NCI-H187 (cell line): Measurements from ENCODE around the gene ZNF597.
A peak's percentile ranks its signal among the peaks of the same experiment; 100 is the strongest.

Experiments
- DNase-seq, 2 experiments: peaks; one replicate each; lab custom pipeline; 2025; lab: John Stamatoyannopoulos, UW

ZNF597 gene, protein sequence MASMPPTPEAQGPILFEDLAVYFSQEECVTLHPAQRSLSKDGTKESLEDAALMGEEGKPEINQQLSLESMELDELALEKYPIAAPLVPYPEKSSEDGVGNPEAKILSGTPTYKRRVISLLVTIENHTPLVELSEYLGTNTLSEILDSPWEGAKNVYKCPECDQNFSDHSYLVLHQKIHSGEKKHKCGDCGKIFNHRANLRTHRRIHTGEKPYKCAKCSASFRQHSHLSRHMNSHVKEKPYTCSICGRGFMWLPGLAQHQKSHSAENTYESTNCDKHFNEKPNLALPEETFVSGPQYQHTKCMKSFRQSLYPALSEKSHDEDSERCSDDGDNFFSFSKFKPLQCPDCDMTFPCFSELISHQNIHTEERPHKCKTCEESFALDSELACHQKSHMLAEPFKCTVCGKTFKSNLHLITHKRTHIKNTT

DNA sequence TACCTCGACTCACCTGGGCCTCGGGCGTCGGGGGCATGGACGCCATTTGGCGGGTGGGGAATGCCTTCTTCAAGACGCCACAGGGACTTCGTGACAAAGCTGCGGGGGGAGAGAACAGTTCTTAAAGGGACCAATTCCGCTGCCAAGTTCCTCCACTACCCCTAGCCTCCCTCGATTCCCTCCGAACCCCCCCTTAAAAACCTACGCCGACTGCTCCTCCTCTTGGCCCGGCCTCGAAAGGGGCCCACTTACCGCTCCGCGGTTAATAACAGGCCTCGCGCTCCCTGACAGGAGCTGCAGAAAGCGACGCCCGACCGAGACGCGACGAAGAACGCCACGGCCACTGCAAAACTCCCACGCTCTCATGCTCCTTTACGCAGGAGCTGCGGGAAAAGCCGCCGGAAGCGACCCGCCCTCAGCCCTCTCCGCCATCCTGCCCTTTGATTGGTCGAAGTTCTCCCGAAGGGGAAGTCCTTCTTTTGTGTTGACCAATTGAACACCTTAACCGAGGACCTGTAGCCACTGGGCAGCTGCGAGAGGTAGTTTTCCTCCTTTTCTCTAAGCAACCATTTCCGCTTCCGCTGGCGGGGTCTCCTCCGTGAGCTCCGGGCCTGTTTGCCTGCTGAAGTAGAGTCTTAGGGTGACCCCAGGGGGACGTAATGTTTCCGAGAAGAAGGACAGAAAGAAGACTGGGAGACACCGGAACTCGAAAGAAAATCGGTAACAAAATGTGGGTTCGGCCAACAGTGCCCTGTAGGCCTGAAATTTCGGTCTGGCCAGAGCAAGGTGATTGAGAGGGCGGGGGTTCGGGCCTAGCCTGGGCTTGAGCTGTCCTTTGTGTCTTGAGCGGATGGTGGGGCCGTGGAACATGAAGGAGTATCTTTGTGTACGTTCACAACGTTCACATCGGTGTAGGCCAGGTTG lies at the start of gene ZNF597, which contains the start of gene NAA60:
Gene ZNF597, minus strand, starts transcription at position 397 of the 924 bp plus-strand sequence. Its CDS starts 351 bp downstream, at position 46.
Gene NAA60, plus strand, starts transcription at position 573 of the 924 bp plus-strand sequence. CDS start 32,548 bp downstream, outside the sequence.
- peak; percentile 66 to 89 for DNase-seq

DNA sequence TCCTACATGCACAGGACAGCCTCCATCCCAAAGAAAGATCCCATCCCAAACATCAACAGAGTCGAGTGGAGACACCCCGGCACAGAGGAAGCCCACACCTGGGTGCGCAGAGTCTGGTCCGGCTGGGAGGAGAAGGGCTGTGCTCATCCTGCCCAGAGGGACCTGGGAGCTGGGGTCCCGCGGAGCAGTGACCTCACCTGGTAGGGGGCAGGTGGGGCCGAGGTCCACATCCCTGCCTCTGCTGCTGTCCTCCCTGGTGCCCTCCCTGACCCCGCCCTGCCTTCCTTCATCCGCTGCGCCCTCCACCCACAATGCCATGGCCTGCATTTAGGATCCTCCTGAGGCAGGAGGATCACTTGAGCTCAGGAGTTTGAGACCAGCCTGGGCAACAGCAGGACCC lies 49.1 kb upstream of the ZNF597 start:
- no peak for DNase-seq

DNA sequence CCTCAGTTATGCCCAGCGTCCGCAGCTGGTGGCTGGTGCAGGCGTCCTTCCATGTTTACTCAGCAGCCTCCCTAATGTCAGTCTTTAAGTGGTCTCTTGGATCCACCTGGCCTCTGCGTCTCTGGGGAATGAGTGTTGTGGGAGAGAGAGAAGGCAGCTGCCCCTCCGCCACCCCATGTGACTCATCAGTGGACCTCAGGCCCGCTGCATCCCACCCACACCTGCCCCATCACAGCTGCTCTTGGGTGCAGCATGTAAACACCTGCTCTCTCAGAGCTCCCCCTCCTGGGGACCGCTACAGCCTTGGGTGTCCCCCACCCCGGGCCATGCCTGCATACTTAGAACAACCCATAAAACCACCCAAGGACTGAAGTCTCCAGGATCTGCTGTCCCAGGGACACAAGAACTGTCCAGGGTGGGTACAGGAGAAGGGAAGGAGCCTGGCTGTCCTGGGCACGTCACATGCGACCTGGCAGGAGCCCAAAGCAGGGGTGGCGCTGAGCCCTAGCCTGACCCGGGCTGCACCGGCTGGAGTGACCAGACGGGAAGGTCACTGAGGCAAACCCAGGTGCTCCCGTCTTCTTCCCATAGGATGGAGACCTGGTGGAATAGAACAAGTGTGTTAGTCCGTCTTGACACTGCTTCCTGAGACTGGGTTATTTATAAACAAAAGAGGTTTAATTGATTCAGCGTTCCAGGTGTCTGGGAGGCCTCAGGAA lies 47.8 kb upstream of the ZNF597 start:
- DNase-seq: peak in 1 of 2 experiments; percentile 26

DNA sequence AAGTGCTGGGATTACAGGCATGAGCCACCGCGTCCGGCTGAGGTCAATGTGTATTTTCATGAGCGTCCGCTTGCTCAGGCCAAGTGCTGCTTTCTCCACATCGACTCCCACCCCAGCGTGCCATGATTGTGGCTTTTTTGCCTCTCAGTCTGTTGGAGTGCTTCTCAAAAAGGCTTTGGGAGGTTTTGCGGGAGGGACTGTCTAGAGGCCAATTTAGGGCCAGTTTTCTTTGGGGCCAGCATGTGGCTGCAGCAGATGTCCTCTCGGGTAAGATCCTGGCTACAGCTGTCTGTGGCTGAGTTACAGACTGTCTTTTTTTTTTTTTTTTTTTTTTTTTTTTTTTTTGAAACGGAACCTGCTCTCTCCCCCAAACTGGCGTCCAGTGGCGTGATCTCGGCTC lies 45.5 kb upstream of the ZNF597 start:
- no peak for DNase-seq

DNA sequence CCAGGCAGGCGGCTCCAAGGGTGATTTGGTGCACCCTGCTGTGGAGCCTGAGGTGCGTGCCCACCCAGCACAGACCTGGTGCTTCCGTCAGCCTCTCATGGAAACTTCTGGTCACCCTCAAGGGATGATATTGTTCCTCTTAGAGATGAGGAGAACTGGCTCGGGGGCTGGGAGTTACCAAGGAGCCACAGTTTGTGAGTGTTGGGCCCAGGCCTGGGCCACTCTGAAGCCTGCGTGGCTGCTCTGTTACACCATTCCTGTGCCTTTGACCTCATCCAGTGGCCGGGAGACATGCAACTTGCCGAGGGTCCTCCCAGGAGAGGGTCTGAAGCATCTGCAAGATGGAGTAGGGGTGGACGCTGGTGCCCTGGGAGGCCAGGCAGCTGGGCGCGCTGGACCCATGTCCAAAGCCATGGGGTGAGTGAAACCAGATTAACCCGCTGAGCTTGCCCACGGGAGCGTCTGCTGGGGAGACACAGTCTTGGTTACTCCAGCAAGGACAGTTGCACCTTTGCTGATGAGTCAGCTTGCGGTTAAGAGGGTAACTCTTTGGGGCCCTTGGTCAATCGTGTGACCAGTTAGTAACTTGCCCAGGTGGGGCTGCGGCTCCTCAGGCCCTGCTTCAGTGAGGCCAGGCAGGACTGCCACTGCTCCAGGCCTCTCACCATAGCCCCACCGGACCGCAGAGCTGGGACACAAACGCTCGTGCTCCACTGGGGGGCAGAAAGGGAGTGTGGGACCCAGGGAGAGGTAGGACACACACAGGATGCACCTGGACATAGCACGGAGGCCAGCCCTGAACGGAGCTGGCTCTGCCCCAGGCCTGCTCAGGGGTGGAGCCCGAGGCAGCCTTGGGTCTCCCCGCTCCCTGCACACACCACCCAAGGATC lies 44.5 kb upstream of the ZNF597 start:
- DNase-seq: no peak

DNA sequence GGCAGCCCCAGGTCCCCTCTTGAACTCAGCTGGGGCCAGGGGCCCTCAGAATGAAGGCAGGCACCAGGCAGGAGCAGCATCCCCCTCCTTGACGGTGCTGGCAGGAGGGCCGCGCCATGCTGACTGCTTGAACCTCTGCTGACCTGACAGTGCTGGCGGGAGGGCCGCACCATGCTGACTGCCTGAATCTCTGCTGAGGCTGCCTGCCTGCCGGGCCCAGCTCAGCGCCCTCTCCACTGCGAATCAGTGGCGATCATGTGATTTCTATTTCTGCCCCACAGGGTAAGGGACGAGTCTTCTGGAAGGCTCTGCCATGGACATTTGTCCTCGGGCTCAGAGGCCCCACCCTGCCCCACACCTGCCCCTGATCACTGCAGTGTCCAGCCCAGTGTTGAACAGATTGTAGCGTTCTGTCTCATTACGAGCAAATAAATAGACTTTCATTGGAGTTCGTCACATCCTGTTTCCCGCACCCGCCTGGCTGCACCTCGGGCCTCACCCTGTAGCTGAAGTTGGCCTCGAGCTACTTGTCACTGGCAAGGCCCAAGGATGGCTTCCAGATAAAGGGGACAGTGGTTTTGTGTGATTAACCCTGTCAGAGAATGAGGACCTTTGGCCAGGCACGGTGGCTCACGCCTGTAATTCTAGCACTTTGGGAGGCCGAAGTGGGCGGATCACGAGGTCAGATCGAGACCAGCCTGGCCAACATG lies 43.4 kb upstream of the ZNF597 start:
- no peak for DNase-seq

DNA sequence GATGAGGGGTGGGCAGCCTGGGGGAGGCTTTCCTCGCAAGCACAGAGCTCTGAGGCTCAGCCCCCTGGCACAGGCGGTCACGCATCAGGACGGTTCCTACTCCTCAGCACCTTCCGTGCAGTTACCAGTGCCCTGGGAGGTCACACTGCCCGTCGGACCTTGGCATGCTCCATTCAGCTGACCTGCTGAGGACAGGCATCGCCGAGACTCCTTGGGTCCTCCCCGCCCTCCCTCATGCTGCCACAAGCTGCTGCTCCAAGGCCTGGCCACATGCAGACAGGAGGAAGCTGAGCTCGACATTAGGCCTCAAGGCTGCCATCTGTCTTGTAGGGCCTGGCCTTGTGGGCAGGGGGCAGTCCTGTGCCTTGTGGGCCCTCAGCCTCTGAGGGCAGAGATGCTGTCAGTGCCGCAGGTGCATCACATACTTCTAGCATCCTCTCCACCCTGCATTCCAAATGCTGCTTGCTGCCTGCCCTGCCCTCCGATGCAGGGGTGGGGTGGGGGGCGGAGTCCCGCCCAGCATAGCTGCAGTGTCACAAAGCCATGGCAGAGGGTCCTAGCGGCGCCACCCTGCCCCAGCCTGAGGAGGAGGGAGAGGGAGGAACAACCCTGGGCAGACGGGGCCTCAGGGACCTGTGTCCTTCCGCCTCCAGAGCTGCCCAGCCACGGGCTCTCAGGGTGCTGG lies 42.7 kb upstream of the ZNF597 start:
- no peak for DNase-seq

DNA sequence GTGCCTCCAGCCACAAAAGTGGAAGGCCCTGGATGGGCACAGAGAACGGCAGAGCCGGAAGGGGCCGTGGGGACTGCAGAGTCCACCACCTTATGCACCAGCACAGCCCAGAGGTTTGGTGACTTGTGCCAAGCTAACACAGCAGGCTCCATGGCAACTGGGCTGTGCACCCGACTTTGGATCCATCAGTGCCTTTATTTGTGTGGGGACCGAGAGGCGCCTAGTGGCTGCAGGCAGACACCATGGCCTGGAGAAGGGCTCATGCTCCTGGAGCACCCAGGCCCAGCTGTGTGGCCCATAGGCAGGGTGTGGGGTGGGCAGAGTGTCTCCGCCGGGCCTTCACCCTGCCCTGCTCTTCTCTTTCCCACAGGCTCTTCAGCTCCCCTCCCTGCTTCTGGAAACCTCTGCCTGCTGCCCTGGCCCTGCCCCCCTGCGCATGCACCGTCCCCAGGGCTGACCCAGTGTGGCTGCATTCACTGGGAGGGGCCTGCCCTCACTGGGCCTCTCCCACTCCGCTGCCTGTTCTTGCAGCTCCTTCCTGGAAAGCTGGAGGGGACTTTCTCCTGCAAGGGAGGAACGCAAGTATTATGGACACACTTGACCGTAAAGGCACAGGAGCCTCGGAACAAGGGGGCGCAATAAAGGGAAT lies 41.9 kb upstream of the ZNF597 start:
- no peak for DNase-seq

DNA sequence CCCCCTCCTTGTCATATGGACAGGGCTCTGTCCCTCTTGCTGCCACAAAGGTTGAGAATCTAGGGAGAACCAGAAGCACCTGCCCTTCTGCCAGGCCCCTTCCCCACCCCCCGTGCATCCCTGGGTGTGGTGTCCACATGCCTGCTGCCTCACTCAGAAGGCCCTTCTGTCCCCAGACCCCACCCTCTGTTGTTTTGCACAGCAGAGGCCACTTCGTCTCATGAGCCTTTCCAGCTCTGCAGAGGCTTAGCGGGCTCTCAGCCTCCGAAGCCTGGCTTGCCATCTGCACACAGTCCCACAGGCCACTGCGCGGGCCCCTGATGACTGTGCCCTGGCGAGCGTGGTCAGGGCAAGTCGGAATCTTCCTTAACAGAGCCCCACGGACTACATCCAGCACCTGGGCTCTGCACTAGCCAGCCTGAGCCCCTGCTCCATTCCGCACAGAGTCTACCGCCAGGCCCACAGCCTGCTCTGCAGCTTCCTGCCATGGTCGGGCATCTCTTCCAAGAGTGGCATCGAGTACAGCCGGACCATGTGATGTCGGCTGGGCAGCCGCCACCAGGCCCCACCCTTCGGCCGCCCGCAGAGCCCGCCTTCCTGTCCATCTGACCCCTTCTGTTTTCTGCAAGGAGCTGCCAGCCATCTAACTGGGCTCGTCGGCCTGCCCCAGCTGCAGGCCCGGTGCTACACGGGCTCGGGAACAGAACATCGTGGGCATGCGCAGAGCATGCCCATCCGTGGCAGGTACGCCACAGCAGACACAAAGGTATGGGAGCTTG lies 41.2 kb upstream of the ZNF597 start:
- DNase-seq: no peak

DNA sequence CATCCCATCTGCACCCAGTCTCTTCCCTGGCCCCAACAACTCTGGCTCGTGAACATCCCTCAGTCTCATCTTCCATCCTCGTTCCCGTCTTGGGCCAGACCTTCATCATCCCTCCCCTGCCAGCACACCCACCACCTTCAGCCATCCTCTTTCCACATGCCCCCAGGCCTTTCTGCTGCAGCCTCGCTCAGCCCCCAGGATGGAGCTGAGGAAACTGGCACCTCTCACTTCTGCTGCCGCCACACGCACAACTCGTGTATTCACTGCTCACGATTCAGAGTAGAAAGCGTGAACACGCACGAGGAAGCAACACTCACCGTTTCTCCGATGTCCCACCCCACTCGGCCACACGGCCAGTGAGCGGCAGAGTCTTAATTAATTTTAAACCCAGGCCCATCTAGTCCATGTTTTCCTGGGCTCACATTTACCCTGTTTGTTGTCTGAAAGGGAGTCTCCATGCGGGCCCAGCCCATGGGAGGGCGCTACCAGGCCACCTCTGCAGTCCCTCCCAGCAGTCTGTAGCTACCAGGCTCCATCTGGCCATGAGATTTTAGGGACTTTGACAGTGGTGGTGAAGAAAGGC lies 39.4 kb upstream of the ZNF597 start:
- no peak for DNase-seq

DNA sequence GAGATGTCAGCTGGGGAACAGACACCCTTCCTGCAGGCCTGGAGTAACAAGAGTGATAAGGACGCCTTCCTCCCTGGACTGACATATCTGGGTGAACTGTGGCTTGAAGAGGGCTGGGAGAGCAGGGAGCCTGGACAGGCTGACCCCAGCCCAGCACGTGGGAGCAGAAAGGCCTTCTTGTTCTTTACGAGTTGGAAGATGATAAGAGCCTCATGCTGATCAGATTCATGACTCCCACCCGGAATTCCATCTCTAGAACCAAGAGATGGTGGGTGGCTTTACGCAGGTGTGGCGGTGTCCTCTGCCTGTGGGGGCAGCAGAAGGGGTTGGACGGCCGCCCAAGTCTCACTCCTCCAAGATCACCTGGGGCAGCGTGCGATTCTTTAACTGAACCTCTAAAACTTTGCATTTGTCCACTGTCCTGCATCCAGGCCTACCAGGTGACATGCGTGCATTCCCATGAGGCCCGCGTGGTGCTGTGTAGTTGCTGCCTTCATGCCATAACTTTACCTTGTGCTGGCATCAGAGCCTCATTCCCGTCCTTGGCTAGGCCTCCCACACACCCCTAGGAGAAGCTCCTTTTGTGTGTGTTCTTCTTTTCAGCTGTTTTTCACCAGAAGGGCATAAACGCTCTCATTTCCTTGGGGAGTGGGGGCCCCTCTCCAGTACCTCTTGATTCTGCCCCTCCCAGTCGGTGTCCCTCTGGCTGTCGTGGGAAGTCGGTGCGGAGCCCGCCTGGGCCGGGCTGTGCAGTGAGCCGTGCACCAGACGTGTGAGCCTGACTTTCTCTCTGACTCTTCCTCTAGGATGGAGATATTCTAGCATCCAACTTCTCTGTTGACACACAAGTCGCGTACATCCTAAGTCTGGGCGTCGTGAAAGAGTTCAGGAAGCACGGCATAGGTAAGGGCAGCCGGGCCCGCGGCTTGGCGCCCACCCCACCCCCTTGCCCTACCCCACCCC lies 38.7 kb upstream of the ZNF597 start:
- no peak for DNase-seq

DNA sequence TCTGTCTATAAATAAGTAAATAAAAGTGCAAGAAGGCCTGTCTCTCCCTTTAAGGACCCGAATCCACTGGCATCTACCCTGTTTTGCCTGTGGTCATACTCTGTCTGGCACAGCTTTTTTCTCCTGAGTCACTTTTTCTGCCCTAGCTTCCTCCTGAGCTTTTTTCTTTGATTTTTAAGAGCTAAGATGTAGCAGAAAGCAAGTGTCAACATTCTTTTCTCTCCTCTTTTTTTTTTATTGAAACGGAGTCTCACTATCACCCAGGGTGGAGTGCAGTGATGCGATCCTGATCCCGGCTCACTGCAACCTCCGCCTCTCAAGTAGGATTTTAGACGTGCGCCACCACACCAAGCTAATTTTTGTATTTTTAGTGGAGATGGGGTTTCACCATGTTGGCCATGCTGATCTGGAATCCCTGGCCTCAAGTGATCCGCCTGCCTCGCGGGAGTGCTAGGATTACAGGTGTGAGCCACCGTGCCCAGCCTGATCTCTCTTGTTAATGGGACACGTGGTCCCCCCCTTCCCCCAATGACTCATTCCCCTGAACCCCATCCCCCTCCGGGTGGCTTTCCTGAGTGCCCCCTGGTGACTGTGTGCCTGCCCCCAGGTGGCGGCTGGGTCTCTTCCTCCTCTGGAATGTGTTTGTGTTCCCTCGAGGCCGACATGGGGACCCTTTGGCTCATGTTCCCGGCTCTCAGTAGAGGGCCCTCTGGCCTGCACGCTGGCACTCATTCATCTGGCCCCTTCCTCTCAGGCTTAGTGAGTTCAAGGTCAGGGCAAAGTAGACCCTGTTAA lies 37.8 kb upstream of the ZNF597 start:
- DNase-seq: no peak

DNA sequence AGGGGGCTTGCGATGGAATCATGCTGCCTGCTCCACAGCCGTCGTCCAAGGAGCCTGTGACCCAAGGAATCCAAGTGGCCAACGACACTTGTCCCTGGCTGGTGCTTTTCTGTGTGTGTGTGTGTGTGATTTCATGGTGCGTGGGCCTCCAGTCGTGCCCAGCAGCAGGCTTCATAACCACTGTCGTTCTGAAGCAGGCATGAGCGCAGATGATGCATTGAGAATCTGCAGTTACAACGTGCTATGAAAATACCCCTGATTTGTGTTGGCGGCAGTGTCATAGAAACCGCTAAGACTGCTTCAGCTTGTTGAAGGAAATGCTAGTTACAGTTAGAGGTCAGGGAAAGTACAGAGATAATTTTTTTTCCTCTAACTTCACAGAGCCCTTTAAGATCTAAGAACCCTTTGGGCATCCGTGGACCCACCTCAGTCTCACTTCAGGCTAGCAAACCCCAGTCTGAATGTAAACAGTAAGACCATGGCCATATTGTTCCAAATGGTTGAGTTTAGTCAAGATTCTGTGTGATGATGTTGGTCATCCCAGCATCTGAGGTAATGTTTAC lies 36.4 kb upstream of the ZNF597 start:
- DNase-seq: no peak

DNA sequence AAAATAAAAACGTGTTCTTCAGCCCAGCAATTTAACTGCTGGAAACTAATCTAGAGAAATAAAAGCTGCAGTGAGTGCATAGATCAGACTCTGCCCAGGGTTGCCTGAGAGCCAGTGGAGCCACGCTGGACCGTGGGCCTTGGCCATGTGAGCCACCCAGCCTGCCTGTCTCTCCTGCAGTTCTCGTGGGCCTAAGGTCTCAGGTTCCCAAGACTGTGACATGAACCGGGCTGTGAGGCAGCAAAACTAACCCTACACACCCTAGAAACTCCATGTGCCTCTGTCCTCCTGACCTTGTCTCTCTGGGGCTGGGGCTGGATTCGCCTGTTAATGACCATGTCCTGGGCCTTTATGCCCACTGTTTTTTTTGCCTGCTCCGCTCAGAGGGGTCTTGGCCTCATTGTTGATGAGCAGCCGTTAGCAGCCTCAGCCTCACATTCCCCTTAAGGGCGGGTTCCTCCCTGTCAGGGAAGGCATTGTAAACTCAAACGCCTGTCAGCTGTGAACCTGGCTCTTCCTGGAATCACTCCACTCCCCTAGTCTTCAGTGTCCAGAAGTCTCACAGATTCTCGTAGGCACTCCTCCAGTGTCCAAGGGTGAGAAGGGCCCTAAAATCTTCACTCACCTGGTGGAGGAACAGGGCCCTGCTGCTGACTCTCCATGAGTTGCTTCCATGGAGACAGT lies 35.1 kb upstream of the ZNF597 start:
- no peak for DNase-seq

DNA sequence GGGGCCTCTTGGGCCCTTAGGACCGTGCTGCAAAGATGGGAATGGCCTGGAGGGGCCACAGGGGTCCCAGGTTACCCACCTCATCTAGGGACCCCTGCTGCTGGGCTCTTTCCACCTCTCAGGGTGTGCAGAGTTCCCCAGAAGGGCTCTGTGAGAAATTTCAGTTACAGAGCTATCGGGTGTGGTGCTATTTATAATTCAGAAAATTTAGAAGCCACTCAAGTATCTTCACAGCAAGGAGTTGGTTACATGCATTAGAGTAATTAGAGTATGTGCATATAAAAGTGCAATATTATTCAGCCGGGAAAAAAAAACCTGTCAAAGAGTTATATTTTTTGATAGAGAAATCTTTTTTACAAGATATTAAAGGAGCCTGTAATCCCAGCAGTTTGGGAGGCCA lies 33.1 kb upstream of the ZNF597 start:
- DNase-seq: no peak
